B cell (primary cell): ENCODE measurements around the gene SYNPO. TPM values are rescaled to one million over a fixed set of nuclear protein-coding genes. Genes with fewer than 3 reads are reported as not detected.

Source experiments
- ATAC-seq: fragments of 200-7000 bp; cut with Tn5 transposase; one replicate; pipeline ENCODE4 v1.10.0; 2021; ENCODE audit warnings: low read depth, mild to moderate bottlenecking, moderate number of reproducible peaks, moderate library complexity
- CTCF ChIA-PET: fragments of 350-600 bp; sonication (Branson Sonifier 250); formaldehyde crosslinking; loops from one replicate; lab custom pipeline; 2021; ENCODE audit warnings: antibody characterized with exemption, inconsistent platforms; lab: Charles Lee
- POLR2A ChIA-PET: fragments of 350-600 bp; sonication (Branson Sonifier 250); formaldehyde crosslinking; loops from one replicate; lab custom pipeline; 2021; ENCODE audit warnings: antibody characterized with exemption; lab: Charles Lee
- DNase-seq: peaks from one replicate; pipeline ENCODE4 v3.0.0; 2013
- H2AFZ ChIP-seq: 2 replicates; pipeline ENCODE4 v1.6.1; 2012; ENCODE audit warnings: mild to moderate bottlenecking, low read depth, low read length; ENCODE audit not compliant: insufficient read depth, poor library complexity, severe bottlenecking
- H3K27ac ChIP-seq, 2 donors: 1 replicate in 1 of 2; 2 replicates in 1 of 2; pipeline ENCODE4 v1.5.1; 2012 to 2013; ENCODE audit warnings: low read length in 2 of 2, mild to moderate bottlenecking in 2 of 2, moderate library complexity in 1 of 2
- H3K27me3 ChIP-seq, 4 experiments: fragments of 200-600 bp in 1 of 4; sonication (generic) in 1 of 4; replicated peaks in 1 of 4; 1 replicate in 2 of 4; 2 replicates in 2 of 4; pipeline versions ENCODE4 v1.6.1 to v1.7.0; 2013 to 2016; ENCODE audit warnings: low read length in 3 of 4, mild to moderate bottlenecking in 2 of 4, mixed read lengths in 1 of 4, moderate library complexity in 1 of 4; ENCODE audit not compliant: insufficient read depth in 4 of 4, control insufficient read depth in 3 of 4; ENCODE audit errors: control extremely low read depth in 1 of 4
- H3K36me3 ChIP-seq, 2 experiments: replicated peaks in 1 of 2; 1 replicate in 1 of 2; 2 replicates in 1 of 2; pipeline versions ENCODE4 v1.6.1 to v1.7.1; 2013; ENCODE audit warnings: low read length in 1 of 2; ENCODE audit not compliant: insufficient read depth in 2 of 2, control insufficient read depth in 1 of 2; ENCODE audit errors: control extremely low read depth in 1 of 2, extremely low read depth in 1 of 2
- H3K4me1 ChIP-seq, 2 donors: fragments of 200-600 bp in 1 of 2; sonication (generic) in 1 of 2; 1 replicate in 1 of 2; 2 replicates in 1 of 2; pipeline versions ENCODE4 v1.5.1 to v1.6.1; 2013 to 2017; ENCODE audit warnings: low read length in 2 of 2; ENCODE audit not compliant: control insufficient read depth in 2 of 2, insufficient read depth in 2 of 2
- H3K4me2 ChIP-seq: replicated peaks from 2 replicates; pipeline ENCODE3; 2012; ENCODE audit warnings: mild to moderate bottlenecking, low read depth, low read length; ENCODE audit not compliant: poor library complexity, severe bottlenecking
- H3K4me3 ChIP-seq, 5 experiments: fragments of 200-600 bp in 1 of 5; sonication (generic) in 1 of 5; 1 replicate in 3 of 5; 2 replicates in 2 of 5; pipeline versions ENCODE4 v1.5.1 to v1.7.0; 2011 to 2016; ENCODE audit warnings: low read length in 4 of 5, mild to moderate bottlenecking in 4 of 5, low read depth in 2 of 5, control low read depth in 1 of 5, moderate library complexity in 1 of 5; ENCODE audit not compliant: insufficient read depth in 1 of 5; ENCODE audit errors: control extremely low read depth in 1 of 5, extremely low read depth in 1 of 5
- H3K79me2 ChIP-seq: fragments of 200-600 bp; sonication (generic); one replicate; pipeline ENCODE4 v1.6.0; 2016; ENCODE audit warnings: low read length; ENCODE audit not compliant: control insufficient read depth, insufficient read depth
- H3K9ac ChIP-seq: fragments of 200-600 bp; sonication (generic); 2 replicates; pipeline ENCODE4 v1.6.1; 2017; ENCODE audit warnings: mild to moderate bottlenecking, low read length, moderate library complexity
- H3K9me3 ChIP-seq, 3 donors: one replicate each; pipeline versions ENCODE4 v1.6.1 to v1.7.1; 2013; ENCODE audit warnings: low read length in 2 of 3; ENCODE audit not compliant: control insufficient read depth in 2 of 3, insufficient read depth in 1 of 3; ENCODE audit errors: control extremely low read depth in 1 of 3
- H4K20me1 ChIP-seq: 2 replicates; pipeline ENCODE4 v1.6.0; 2012; ENCODE audit warnings: mild to moderate bottlenecking, low read length; ENCODE audit not compliant: insufficient read depth, control insufficient read depth, poor library complexity, severe bottlenecking
- H3K27ac Mint-ChIP-seq: one replicate; pipeline ENCODE4 v1.8.0; 2021; ENCODE audit warnings: mixed read lengths
- H3K27me3 Mint-ChIP-seq: one replicate; pipeline ENCODE4 v1.8.0; 2021; ENCODE audit warnings: mixed read lengths
- H3K4me1 Mint-ChIP-seq: one replicate; pipeline ENCODE4 v1.8.0; 2021; ENCODE audit warnings: mixed read lengths
- H3K4me3 Mint-ChIP-seq: one replicate; pipeline ENCODE4 v1.8.0; 2021; ENCODE audit warnings: mixed read lengths
- H3K9me3 Mint-ChIP-seq: one replicate; pipeline ENCODE4 v1.8.0; 2022; ENCODE audit warnings: mixed read lengths; ENCODE audit not compliant: insufficient read depth
- EZH2 ChIP-seq: IDR thresholded peaks from 2 replicates; pipeline ENCODE4 v1.6.1; 2012; ENCODE audit warnings: borderline replicate concordance, low read depth, mild to moderate bottlenecking, moderate library complexity, low read length; ENCODE audit not compliant: insufficient read depth, poor library complexity, severe bottlenecking
- WGBS: methylation state at CpG from one replicate; pipeline ENCODE4 v1.1.5; 2013; ENCODE audit warnings: missing lambda C conversion rate; ENCODE audit not compliant: insufficient coverage; 5-methylcytosine and 5-hydroxymethylcytosine counted together
- intact Hi-C: fragments of 100-400 bp; cut with micrococcal nuclease; formaldehyde crosslinking; loops from one replicate; pipeline ENCODE4 v1.10.0; 2022
- polyA plus RNA-seq: library from polyadenylated mRNA; depleted of rRNA; stranded (reverse); fragments of >200 nt; gene quantifications from 2 replicates; pipeline ENCODE4 v1.2.3, GENCODE V29; 2012
- total RNA-seq, 2 donors: library from RNA; stranded (reverse); fragments of 120-200 nt in 1 of 2; gene quantifications; 1 replicate in 1 of 2; 2 replicates in 1 of 2; pipeline versions ENCODE4 v1.2.3 to v1.2.4, GENCODE V29; 2013 to 2022
- TF ChIP-seq, protein P1 (sequence below): fragments of 200-600 bp; IDR thresholded peaks from one replicate; pipeline ENCODE4 v1.8.0; 2022; ENCODE audit warnings: antibody characterized with exemption, mild to moderate bottlenecking

SYNPO gene
- total and polyA plus RNA-seq, 2 donors (not counting 1 experiment from before 2014, with no cell fraction given), result 13.2 to 16.8 TPM

DNA sequence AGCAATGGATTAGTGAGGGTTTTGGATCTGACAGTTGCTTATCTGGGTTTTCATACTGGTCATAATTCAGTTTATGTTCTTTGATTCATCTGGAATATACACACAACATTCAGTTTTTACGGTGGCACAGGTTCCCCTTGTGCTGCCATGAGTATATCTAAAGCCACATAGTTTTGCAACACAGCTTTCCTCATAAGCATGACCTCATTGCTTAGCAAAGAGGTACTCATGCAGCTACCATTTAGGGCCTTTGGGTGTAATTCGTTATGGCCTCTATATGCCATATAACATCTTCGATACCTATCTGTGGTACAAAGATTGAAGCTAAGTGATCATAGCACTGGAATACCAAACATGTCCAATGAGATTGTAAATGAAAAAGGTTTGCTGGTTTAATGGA lies 63.3 kb downstream of the SYNPO start:
- peaks cover 0 to 13% of the 10 kb centered on the region in 2 experiments for H3K36me3 ChIP-seq
- TF ChIP-seq EZH2, result no peak
- TF ChIP-seq, protein P1, sequence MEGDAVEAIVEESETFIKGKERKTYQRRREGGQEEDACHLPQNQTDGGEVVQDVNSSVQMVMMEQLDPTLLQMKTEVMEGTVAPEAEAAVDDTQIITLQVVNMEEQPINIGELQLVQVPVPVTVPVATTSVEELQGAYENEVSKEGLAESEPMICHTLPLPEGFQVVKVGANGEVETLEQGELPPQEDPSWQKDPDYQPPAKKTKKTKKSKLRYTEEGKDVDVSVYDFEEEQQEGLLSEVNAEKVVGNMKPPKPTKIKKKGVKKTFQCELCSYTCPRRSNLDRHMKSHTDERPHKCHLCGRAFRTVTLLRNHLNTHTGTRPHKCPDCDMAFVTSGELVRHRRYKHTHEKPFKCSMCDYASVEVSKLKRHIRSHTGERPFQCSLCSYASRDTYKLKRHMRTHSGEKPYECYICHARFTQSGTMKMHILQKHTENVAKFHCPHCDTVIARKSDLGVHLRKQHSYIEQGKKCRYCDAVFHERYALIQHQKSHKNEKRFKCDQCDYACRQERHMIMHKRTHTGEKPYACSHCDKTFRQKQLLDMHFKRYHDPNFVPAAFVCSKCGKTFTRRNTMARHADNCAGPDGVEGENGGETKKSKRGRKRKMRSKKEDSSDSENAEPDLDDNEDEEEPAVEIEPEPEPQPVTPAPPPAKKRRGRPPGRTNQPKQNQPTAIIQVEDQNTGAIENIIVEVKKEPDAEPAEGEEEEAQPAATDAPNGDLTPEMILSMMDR, result no peak
- no peak overlapping the region for H3K4me2 ChIP-seq
- intact Hi-C loops, result loop anchor here (5.0 kb wide), 1 partner anchor 549 kb away; the partner anchor contains the start of gene GM2A
- H3K4me1 Mint-ChIP-seq, result peaks cover 6% of the 10 kb centered on the region
- DNase-seq, result no peak
- H3K27ac Mint-ChIP-seq, result no peak overlapping the region
- H3K27me3 Mint-ChIP-seq, result no peaks in the 10 kb centered on the region
- H3K79me2 ChIP-seq, result peaks cover 28% of the 10 kb centered on the region
- H3K4me3 Mint-ChIP-seq, result no peak overlapping the region
- H2AFZ ChIP-seq, result no peak overlapping the region
- no peak overlapping the region for H3K27ac ChIP-seq
- H3K27me3 ChIP-seq, result no peaks in the 10 kb centered on the region
- WGBS, result 100% methylated on average over 1 of the region's 3 CpGs
- no peak overlapping the region for H3K4me3 ChIP-seq
- no peaks in the 10 kb centered on the region for H3K9me3 ChIP-seq
- H3K9me3 Mint-ChIP-seq, result no peaks in the 10 kb centered on the region
- H4K20me1 ChIP-seq, result no peaks in the 10 kb centered on the region
- no peak for ATAC-seq
- H3K9ac ChIP-seq, result no peak overlapping the region
- CTCF ChIA-PET, result interaction anchor here (0.6 to 1.4 kb wide), 4 partner anchors 9 to 253 kb away, joined by 3 read pairs; no protein-coding TSS in a partner anchor
- peaks cover 15 to 17% of the 10 kb centered on the region in 2 donors for H3K4me1 ChIP-seq
- POLR2A ChIA-PET, result no interaction called here

DNA sequence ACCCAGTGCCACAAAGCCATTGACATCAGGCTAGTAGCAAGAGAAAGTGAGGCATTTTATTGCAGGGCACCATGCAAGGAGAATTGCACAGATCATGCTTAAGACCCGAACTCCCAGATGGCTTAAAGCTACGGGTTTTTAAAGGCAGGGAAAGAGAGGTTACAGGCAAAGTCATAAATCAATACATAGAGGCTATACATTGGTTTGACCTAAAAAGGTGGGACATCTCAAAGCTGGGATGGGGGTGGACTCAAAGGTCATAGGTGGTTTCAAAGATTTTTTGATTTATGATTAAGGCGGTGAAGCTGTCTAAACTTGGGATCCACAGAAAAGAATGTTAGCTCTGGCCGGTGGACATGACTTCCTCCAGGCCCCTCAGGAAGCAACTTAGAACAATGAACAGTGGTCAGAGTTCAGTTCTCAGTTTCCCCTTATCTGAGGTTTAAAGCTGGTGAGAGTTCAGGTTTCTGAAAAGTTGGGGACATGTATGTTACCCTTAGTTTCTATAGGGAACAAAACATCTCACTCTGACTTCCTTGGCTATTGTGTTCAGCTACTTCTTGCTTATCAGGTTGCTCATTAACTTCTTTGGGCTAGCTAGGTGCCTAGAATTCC lies 66.4 kb downstream of the SYNPO start:
- POLR2A ChIA-PET, result no interaction called here
- DNase-seq, result no peak
- CTCF ChIA-PET, result interaction anchor here (1.5 kb wide), 1 partner anchor 10 kb away, joined by 3 read pairs; no protein-coding TSS in a partner anchor
- H3K9me3 ChIP-seq, result no peaks in the 10 kb centered on the region
- intact Hi-C loops, result no loop called here
- peaks cover 4% of the 10 kb centered on the region for H3K79me2 ChIP-seq
- no peaks in the 10 kb centered on the region for H3K27me3 Mint-ChIP-seq
- H3K4me2 ChIP-seq, result no peak overlapping the region
- H3K27ac ChIP-seq, result no peak overlapping the region
- no peak overlapping the region for H2AFZ ChIP-seq
- no peak overlapping the region for H3K4me3 ChIP-seq
- no peaks in the 10 kb centered on the region for H3K9me3 Mint-ChIP-seq
- H3K4me3 Mint-ChIP-seq, result no peak overlapping the region
- H3K27ac Mint-ChIP-seq, result no peak overlapping the region
- peaks cover 5 to 34% of the 10 kb centered on the region in 2 experiments for H3K36me3 ChIP-seq
- H3K27me3 ChIP-seq, result no peaks in the 10 kb centered on the region
- no peaks in the 10 kb centered on the region for H3K4me1 ChIP-seq
- H3K9ac ChIP-seq, result no peak overlapping the region
- no peaks in the 10 kb centered on the region for H3K4me1 Mint-ChIP-seq
- 100% methylated on average over 1 of the region's 4 CpGs for WGBS
- ATAC-seq, result no peak
- no peaks in the 10 kb centered on the region for H4K20me1 ChIP-seq
- TF ChIP-seq EZH2, result no peak
- TF ChIP-seq, protein P1, result no peak
